WTC11 (cell line): ENCODE measurements around the gene FTCD. TPM values are rescaled to one million over a fixed set of nuclear protein-coding genes. Genes with fewer than 3 reads are reported as not detected.

ENCODE experiments used
- ATAC-seq: fragments of 200-7000 bp; cut with Tn5 transposase; 2 replicates; pipeline ENCODE4 v1.10.0; 2021; ENCODE audit warnings: mild to moderate bottlenecking, moderate library complexity
- CTCF ChIA-PET: fragments of 300-600 bp; sonication (Branson Sonifier 250); formaldehyde crosslinking; loops from one replicate; lab custom pipeline; 2021; ENCODE audit warnings: antibody characterized with exemption; lab: Charles Lee
- POLR2A ChIA-PET: fragments of 350-600 bp; sonication (Branson Sonifier 250); formaldehyde crosslinking; loops from one replicate; lab custom pipeline; 2021; ENCODE audit warnings: antibody characterized with exemption; lab: Charles Lee
- DNase-seq: peaks from one replicate; pipeline ENCODE4 v3.0.0; 2021; ENCODE audit warnings: low spot score
- H3K27ac Mint-ChIP-seq: 2 replicates; pipeline ENCODE4 v1.8.0; 2021; ENCODE audit warnings: mixed read lengths
- H3K27me3 Mint-ChIP-seq: 2 replicates; pipeline ENCODE4 v1.8.0; 2021; ENCODE audit warnings: low read depth, mild to moderate bottlenecking, moderate library complexity, mixed read lengths
- H3K36me3 Mint-ChIP-seq: 2 replicates; pipeline ENCODE4 v1.8.0; 2021; ENCODE audit warnings: mixed read lengths
- H3K4me1 Mint-ChIP-seq: 2 replicates; pipeline ENCODE4 v1.8.0; 2022; ENCODE audit warnings: mixed read lengths
- H3K4me3 Mint-ChIP-seq: 2 replicates; pipeline ENCODE4 v1.8.0; 2021; ENCODE audit warnings: mild to moderate bottlenecking, moderate library complexity, mixed read lengths
- H3K9me3 Mint-ChIP-seq: 2 replicates; pipeline ENCODE4 v1.8.0; 2021; ENCODE audit warnings: mixed read lengths
- AR ChIP-seq: fragments of 250-450 bp; sonication (Bioruptor Pico); IDR thresholded peaks from 2 replicates; pipeline ENCODE4 v1.9.0; 2021; ENCODE audit warnings: mild to moderate bottlenecking
- ATF2 ChIP-seq: sonication (generic); formaldehyde crosslinking; IDR thresholded peaks from 2 replicates; pipeline ENCODE4 v1.8.1; 2022; ENCODE audit warnings: low read depth, missing genetic modification reagents, borderline replicate concordance
- CDX4 ChIP-seq: fragments of 250-450 bp; sonication (Bioruptor Pico); IDR thresholded peaks from 2 replicates; pipeline ENCODE4 v1.9.0; 2021; ENCODE audit warnings: moderate library complexity, mild to moderate bottlenecking, inconsistent platforms, borderline replicate concordance
- E2F5 ChIP-seq: sonication (generic); formaldehyde crosslinking; IDR thresholded peaks from 2 replicates; pipeline ENCODE4 v1.8.1; 2022; ENCODE audit warnings: mild to moderate bottlenecking, moderate library complexity, missing genetic modification reagents
- FOXJ3 ChIP-seq: sonication (generic); formaldehyde crosslinking; IDR thresholded peaks from 2 replicates; pipeline ENCODE4 v1.9.0; 2021; ENCODE audit warnings: missing genetic modification reagents, mild to moderate bottlenecking, borderline replicate concordance
- JUN ChIP-seq: sonication (generic); formaldehyde crosslinking; IDR thresholded peaks from 2 replicates; pipeline ENCODE4 v1.8.0; 2023; ENCODE audit warnings: mild to moderate bottlenecking, missing genetic modification reagents
- KAT7 ChIP-seq: sonication (generic); formaldehyde crosslinking; IDR thresholded peaks from 2 replicates; pipeline ENCODE4 v1.8.1; 2023; ENCODE audit warnings: missing genetic modification reagents, mild to moderate bottlenecking, borderline replicate concordance
- MAX ChIP-seq: sonication (generic); formaldehyde crosslinking; IDR thresholded peaks from 2 replicates; pipeline ENCODE4 v1.8.0; 2022; ENCODE audit warnings: mild to moderate bottlenecking, missing genetic modification reagents
- MXD4 ChIP-seq: fragments of 250-450 bp; sonication (Bioruptor Pico); IDR thresholded peaks from 2 replicates; pipeline ENCODE4 v1.8.0; 2021; ENCODE audit warnings: mild to moderate bottlenecking, moderate library complexity, borderline replicate concordance
- SMAD3 ChIP-seq: sonication (generic); formaldehyde crosslinking; IDR thresholded peaks from 2 replicates; pipeline ENCODE4 v1.8.0; 2022; ENCODE audit warnings: missing genetic modification reagents, mild to moderate bottlenecking, borderline replicate concordance
- SOX15 ChIP-seq: fragments of 250-450 bp; sonication (Bioruptor Pico); IDR thresholded peaks from 2 replicates; pipeline ENCODE4 v1.9.0; 2021; ENCODE audit warnings: mild to moderate bottlenecking
- TCF7 ChIP-seq: sonication (generic); formaldehyde crosslinking; IDR thresholded peaks from 2 replicates; pipeline ENCODE4 v1.8.0; 2022; ENCODE audit warnings: mild to moderate bottlenecking, low read depth, missing genetic modification reagents, moderate library complexity
- ZBTB21 ChIP-seq: sonication (generic); formaldehyde crosslinking; IDR thresholded peaks from 2 replicates; pipeline ENCODE4 v1.8.1; 2023; ENCODE audit warnings: mild to moderate bottlenecking, missing genetic modification reagents, borderline replicate concordance
- ZNF219 ChIP-seq: sonication (generic); formaldehyde crosslinking; IDR thresholded peaks from 2 replicates; pipeline ENCODE4 v1.8.0; 2023; ENCODE audit warnings: missing genetic modification reagents, mild to moderate bottlenecking, borderline replicate concordance
- ZNF425 ChIP-seq: fragments of 250-450 bp; sonication (Bioruptor Pico); conservative IDR thresholded peaks from 2 replicates; pipeline ENCODE4 v1.9.0; 2021; ENCODE audit warnings: mild to moderate bottlenecking
- ZNF512 ChIP-seq: sonication (generic); formaldehyde crosslinking; IDR thresholded peaks from 2 replicates; pipeline ENCODE4 v1.8.1; 2022; ENCODE audit warnings: missing genetic modification reagents, borderline replicate concordance
- total RNA-seq: library from RNA; stranded (reverse); gene quantifications from 3 replicates; pipeline ENCODE4 v1.2.3, GENCODE V29; 2021
- TF ChIP-seq, protein P1 (sequence below): sonication (generic); formaldehyde crosslinking; IDR thresholded peaks from 2 replicates; pipeline ENCODE4 v1.8.0; 2022; ENCODE audit warnings: mild to moderate bottlenecking, missing genetic modification reagents
- TF ChIP-seq, protein P2 (sequence below): sonication (generic); formaldehyde crosslinking; IDR thresholded peaks from 2 replicates; pipeline ENCODE4 v1.8.1; 2022; ENCODE audit warnings: mild to moderate bottlenecking, missing genetic modification reagents, moderate library complexity, borderline replicate concordance
- TF ChIP-seq, protein P3 (sequence below): sonication (generic); formaldehyde crosslinking; IDR thresholded peaks from 2 replicates; pipeline ENCODE4 v1.8.1; 2023; ENCODE audit warnings: mild to moderate bottlenecking, missing genetic modification reagents, moderate library complexity

FTCD gene
- total RNA-seq, 1 experiment from 2014 or later: 6.1 TPM

GRCh38 chr21:46191686-46192575, 36.6 kb upstream of the FTCD start:
- peaks cover 16% of the 10 kb centered on the region for H3K4me1 Mint-ChIP-seq
- ChIA-PET POLR2A (no interaction called here), CTCF (no interaction called here)
- H3K27me3 Mint-ChIP-seq: no peaks in the 10 kb centered on the region
- DNase-seq (no peak), ATAC-seq (no peak)
- H3K27ac Mint-ChIP-seq: no peak overlapping the region
- H3K9me3 Mint-ChIP-seq: peaks cover 6% of the 10 kb centered on the region; the same call in 1 of the 2 replicates
- H3K36me3 Mint-ChIP-seq: peaks cover 48% of the 10 kb centered on the region
- TF ChIP-seq SOX15 (CRISPR knock-in tag) (no peak), ATF2 (no peak), AR (CRISPR knock-in tag) (no peak), SMAD3 (CRISPR knock-in tag) (no peak), ZNF425 (CRISPR knock-in tag) (no peak)
- TF ChIP-seq, protein P1, sequence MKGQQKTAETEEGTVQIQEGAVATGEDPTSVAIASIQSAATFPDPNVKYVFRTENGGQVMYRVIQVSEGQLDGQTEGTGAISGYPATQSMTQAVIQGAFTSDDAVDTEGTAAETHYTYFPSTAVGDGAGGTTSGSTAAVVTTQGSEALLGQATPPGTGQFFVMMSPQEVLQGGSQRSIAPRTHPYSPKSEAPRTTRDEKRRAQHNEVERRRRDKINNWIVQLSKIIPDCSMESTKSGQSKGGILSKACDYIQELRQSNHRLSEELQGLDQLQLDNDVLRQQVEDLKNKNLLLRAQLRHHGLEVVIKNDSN (CRISPR knock-in tag): no peak
- H3K4me3 Mint-ChIP-seq: no peak overlapping the region

DNA sequence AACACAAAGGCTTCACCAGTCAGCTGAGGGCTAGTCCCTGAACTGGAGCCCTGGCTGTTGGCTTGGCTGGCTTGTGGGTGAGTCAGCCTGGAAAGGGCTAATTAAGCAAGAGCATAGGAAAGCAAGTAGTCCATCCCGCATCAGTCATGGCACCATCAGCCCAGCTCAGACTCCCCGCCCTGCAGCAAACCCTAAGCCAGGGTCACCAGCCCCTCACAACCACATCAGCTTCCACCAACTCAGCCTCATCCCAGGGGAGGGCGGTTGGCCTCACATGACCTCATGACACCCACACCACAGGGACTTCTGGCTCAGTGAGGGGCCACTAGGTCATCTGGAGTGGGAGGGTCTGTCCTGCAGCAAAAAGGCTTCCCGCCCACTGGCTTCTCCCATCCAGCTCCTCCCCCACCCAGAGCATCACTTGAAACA, 35.9 kb upstream of the FTCD start:
- POLR2A ChIA-PET: interaction anchor here (0.6 kb wide), 1 partner anchor 1261 kb away, joined by 3 read pairs; no protein-coding TSS in a partner anchor
- TF ChIP-seq, protein P2, sequence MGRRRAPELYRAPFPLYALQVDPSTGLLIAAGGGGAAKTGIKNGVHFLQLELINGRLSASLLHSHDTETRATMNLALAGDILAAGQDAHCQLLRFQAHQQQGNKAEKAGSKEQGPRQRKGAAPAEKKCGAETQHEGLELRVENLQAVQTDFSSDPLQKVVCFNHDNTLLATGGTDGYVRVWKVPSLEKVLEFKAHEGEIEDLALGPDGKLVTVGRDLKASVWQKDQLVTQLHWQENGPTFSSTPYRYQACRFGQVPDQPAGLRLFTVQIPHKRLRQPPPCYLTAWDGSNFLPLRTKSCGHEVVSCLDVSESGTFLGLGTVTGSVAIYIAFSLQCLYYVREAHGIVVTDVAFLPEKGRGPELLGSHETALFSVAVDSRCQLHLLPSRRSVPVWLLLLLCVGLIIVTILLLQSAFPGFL (CRISPR knock-in tag): no peak
- TF ChIP-seq SMAD3 (CRISPR knock-in tag) (no peak), ZNF219 (no peak), CDX4 (CRISPR knock-in tag) (no peak), KAT7 (CRISPR knock-in tag) (no peak), JUN (CRISPR knock-in tag) (no peak), MAX (CRISPR knock-in tag) (no peak), FOXJ3 (CRISPR knock-in tag) (no peak), E2F5 (CRISPR knock-in tag) (no peak), MXD4 (CRISPR knock-in tag) (no peak), ZBTB21 (CRISPR knock-in tag) (no peak), ZNF512 (CRISPR knock-in tag) (no peak), TCF7 (no peak)
- TF ChIP-seq, protein P3, sequence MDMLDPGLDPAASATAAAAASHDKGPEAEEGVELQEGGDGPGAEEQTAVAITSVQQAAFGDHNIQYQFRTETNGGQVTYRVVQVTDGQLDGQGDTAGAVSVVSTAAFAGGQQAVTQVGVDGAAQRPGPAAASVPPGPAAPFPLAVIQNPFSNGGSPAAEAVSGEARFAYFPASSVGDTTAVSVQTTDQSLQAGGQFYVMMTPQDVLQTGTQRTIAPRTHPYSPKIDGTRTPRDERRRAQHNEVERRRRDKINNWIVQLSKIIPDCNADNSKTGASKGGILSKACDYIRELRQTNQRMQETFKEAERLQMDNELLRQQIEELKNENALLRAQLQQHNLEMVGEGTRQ (CRISPR knock-in tag): no peak

More for the DNA sequence above, 35.9 kb upstream of the FTCD start:
- Mint-ChIP-seq H3K36me3 (peaks cover 44% of the 10 kb centered on the region), H3K4me3 (no peak overlapping the region), H3K27ac (no peak overlapping the region; the same call in 1 of the 2 replicates), H3K9me3 (peaks cover 6% of the 10 kb centered on the region; the same call in 1 of the 2 replicates), H3K4me1 (peaks cover 16% of the 10 kb centered on the region), H3K27me3 (no peaks in the 10 kb centered on the region)
- CTCF ChIA-PET: interaction anchor here (2.2 kb wide), 1 partner anchor 48 kb away, joined by 7 read pairs; no protein-coding TSS in a partner anchor
- DNase-seq (no peak), ATAC-seq (no peak)
